SJSA1 (cell line): Measurements from ENCODE around the gene GRK2. TPM values are rescaled to one million over a fixed set of nuclear protein-coding genes. Genes with fewer than 3 reads are reported as not detected.
A peak's percentile ranks its signal among the peaks of the same experiment; 100 is the strongest.

Experiments
- DNase-seq, 2 experiments: peaks; one replicate each; pipeline ENCODE4 v3.0.0-alpha.2; 2015 to 2020; ENCODE audit warnings: low spot score in 2 of 2, low read depth in 1 of 2
- H3K27ac ChIP-seq: fragments of 250-450 bp; sonication (Bioruptor Pico); 2 replicates; pipeline ENCODE4 v1.5.1; 2020; ENCODE audit warnings: mild to moderate bottlenecking, moderate library complexity
- H3K27me3 ChIP-seq: fragments of 250-450 bp; sonication (Bioruptor Pico); replicated peaks from 2 replicates; pipeline ENCODE4 v1.5.1; 2020; ENCODE audit warnings: mild to moderate bottlenecking, moderate library complexity
- H3K36me3 ChIP-seq: fragments of 250-450 bp; sonication (Bioruptor Pico); 2 replicates; pipeline ENCODE4 v1.5.1; 2020; ENCODE audit warnings: mild to moderate bottlenecking
- H3K4me1 ChIP-seq: fragments of 250-450 bp; sonication (Bioruptor Pico); replicated peaks from 2 replicates; pipeline ENCODE4 v1.6.1; 2021; ENCODE audit warnings: mild to moderate bottlenecking
- H3K4me3 ChIP-seq: fragments of 250-450 bp; sonication (Bioruptor Pico); 2 replicates; pipeline ENCODE4 v1.5.1; 2020; ENCODE audit warnings: mild to moderate bottlenecking
- H3K9me3 ChIP-seq: fragments of 250-450 bp; sonication (Bioruptor Pico); replicated peaks from 2 replicates; pipeline ENCODE4 v1.5.1; 2020; ENCODE audit warnings: mild to moderate bottlenecking
- total RNA-seq: library from RNA; depleted of rRNA; stranded (reverse); fragments of >200 nt; shearing (Covaris generic); gene quantifications from 2 replicates; pipeline ENCODE4 v1.2.3, GENCODE V29; 2014

GRK2 gene
- total RNA-seq, 1 experiment from 2014 or later, result 138 TPM

- H3K4me3 ChIP-seq, result no peak overlapping the region
- peak overlapping the region; percentile 74 for H3K27ac ChIP-seq
- peaks cover 92% of the 10 kb centered on the region for H3K36me3 ChIP-seq
- peaks cover 44% of the 10 kb centered on the region for H3K4me1 ChIP-seq
- no peaks in the 10 kb centered on the region for H3K9me3 ChIP-seq
- DNase-seq, result no peak
- H3K27me3 ChIP-seq, result no peaks in the 10 kb centered on the region
These were observed 12.1 kb downstream of the GRK2 start for GRCh38 chr11:67278135-67278938.

- Histone ChIP-seq H3K4me1 (peaks cover 36% of the 10 kb centered on the region), H3K4me3 (no peak overlapping the region), H3K27ac (no peak overlapping the region), H3K36me3 (peaks cover 92% of the 10 kb centered on the region), H3K27me3 (no peaks in the 10 kb centered on the region), H3K9me3 (no peaks in the 10 kb centered on the region)
- DNase-seq, result no peak
These were observed 12.8 kb downstream of the GRK2 start for GRCh38 chr11:67278939-67279588.

- no peaks in the 10 kb centered on the region for H3K27me3 ChIP-seq
- peaks cover 95% of the 10 kb centered on the region for H3K36me3 ChIP-seq
- H3K4me3 ChIP-seq, result no peak overlapping the region
- H3K27ac ChIP-seq, result no peak overlapping the region
- H3K9me3 ChIP-seq, result no peaks in the 10 kb centered on the region
- no peak for DNase-seq
- peaks cover 31% of the 10 kb centered on the region for H3K4me1 ChIP-seq
These were observed 13.5 kb downstream of the GRK2 start for GRCh38 chr11:67279589-67280340.

GRCh38 chr11:67280341-67280787 lies 14.1 kb downstream of the GRK2 start:
- no peak overlapping the region for H3K4me3 ChIP-seq
- H3K4me1 ChIP-seq, result peaks cover 30% of the 10 kb centered on the region
- no peak for DNase-seq
- H3K27ac ChIP-seq, result no peak overlapping the region
- H3K36me3 ChIP-seq, result peaks cover 95% of the 10 kb centered on the region
- no peaks in the 10 kb centered on the region for H3K9me3 ChIP-seq
- H3K27me3 ChIP-seq, result no peaks in the 10 kb centered on the region

- DNase-seq, result no peak
- Histone ChIP-seq H3K9me3 (no peaks in the 10 kb centered on the region), H3K4me1 (peaks cover 24% of the 10 kb centered on the region), H3K27me3 (no peaks in the 10 kb centered on the region), H3K27ac (no peak overlapping the region), H3K36me3 (peaks cover 95% of the 10 kb centered on the region), H3K4me3 (no peak overlapping the region)
These were observed 14.7 kb downstream of the GRK2 start for GRCh38 chr11:67280788-67281551.

GRCh38 chr11:67281552-67282150 lies 15.4 kb downstream of the GRK2 start:
- Histone ChIP-seq H3K27ac (no peak overlapping the region), H3K36me3 (peaks cover 98% of the 10 kb centered on the region)

GRCh38 chr11:67282155-67282875 lies 16.0 kb downstream of the GRK2 start:
- Histone ChIP-seq H3K4me1 (peaks cover 14% of the 10 kb centered on the region), H3K27me3 (no peaks in the 10 kb centered on the region), H3K36me3 (peaks cover 98% of the 10 kb centered on the region), H3K9me3 (no peaks in the 10 kb centered on the region), H3K27ac (no peak overlapping the region), H3K4me3 (no peak overlapping the region)
- no peak for DNase-seq

More at GRCh38 chr11:67281552-67282150, 15.4 kb downstream of the GRK2 start:
- Histone ChIP-seq H3K4me3 (no peak overlapping the region), H3K27me3 (no peaks in the 10 kb centered on the region), H3K4me1 (peaks cover 17% of the 10 kb centered on the region), H3K9me3 (no peaks in the 10 kb centered on the region)
- no peak for DNase-seq

- H3K36me3 ChIP-seq, result peaks cover 100% of the 10 kb centered on the region
- DNase-seq, result no peak
These were observed 16.7 kb downstream of the GRK2 start for GRCh38 chr11:67282876-67283371.

GRCh38 chr11:67283481-67283963 lies 17.2 kb downstream of the GRK2 start:
- H3K27me3 ChIP-seq, result no peaks in the 10 kb centered on the region
- H3K4me1 ChIP-seq, result peaks cover 16% of the 10 kb centered on the region
- no peak overlapping the region for H3K27ac ChIP-seq
- H3K4me3 ChIP-seq, result no peak overlapping the region
- H3K36me3 ChIP-seq, result peaks cover 97% of the 10 kb centered on the region
- H3K9me3 ChIP-seq, result no peaks in the 10 kb centered on the region
- no peak for DNase-seq

More at GRCh38 chr11:67282876-67283371, 16.7 kb downstream of the GRK2 start:
- Histone ChIP-seq H3K27ac (no peak overlapping the region), H3K27me3 (no peaks in the 10 kb centered on the region), H3K9me3 (no peaks in the 10 kb centered on the region), H3K4me3 (no peak overlapping the region), H3K4me1 (peaks cover 14% of the 10 kb centered on the region)

GRCh38 chr11:67284811-67285540 lies 18.7 kb downstream of the GRK2 start:
- no peaks in the 10 kb centered on the region for H3K27me3 ChIP-seq
- peaks cover 91% of the 10 kb centered on the region for H3K36me3 ChIP-seq
- DNase-seq, result no peak
- no peak overlapping the region for H3K27ac ChIP-seq
- no peaks in the 10 kb centered on the region for H3K9me3 ChIP-seq
- no peak overlapping the region for H3K4me3 ChIP-seq
- H3K4me1 ChIP-seq, result peaks cover 24% of the 10 kb centered on the region

- Histone ChIP-seq H3K27me3 (no peaks in the 10 kb centered on the region), H3K27ac (no peak overlapping the region), H3K4me1 (peaks cover 29% of the 10 kb centered on the region), H3K36me3 (peaks cover 91% of the 10 kb centered on the region), H3K4me3 (no peak overlapping the region), H3K9me3 (no peaks in the 10 kb centered on the region)
- DNase-seq, result no peak
These were observed 19.5 kb downstream of the GRK2 start for GRCh38 chr11:67285541-67286498.
